Measurements from ENCODE around the gene ADAMTS13. TPM values are rescaled to one million over a fixed set of nuclear protein-coding genes. Genes with fewer than 3 reads are reported as not detected.

ADAMTS13 gene
- total and polyA plus RNA-seq, 9 of the 15 experiments (the other 6 are each of a cell fraction or from before 2014, with no cell fraction given) = 0.03 to 0.20 (median 0.04) TPM; not detected in 4

GRCh38 chr9:133468777-133469421, 46.7 kb downstream of the ADAMTS13 start:
- intact Hi-C loops (cut with micrococcal nuclease) = no loop called here

GRCh38 chr9:133470427-133470924, 48.3 kb downstream of the ADAMTS13 start:
- no peaks in the 10 kb centered on the region for H3K36me3 ChIP-seq (ENCODE audit: control insufficient read depth, insufficient read depth, low read length)
- no peak overlapping the region for H3K4me3 ChIP-seq
- ATAC-seq (peak; percentile 54), FAIRE-seq (no peak), DNase-seq (ENCODE audit: extremely low read depth in 1 of 4, low spot score in 3 of 4) (no peak)
- peaks cover 2% of the 10 kb centered on the region; the same call in 1 of the 2 replicates for H4K20me1 ChIP-seq (replicated peaks; ENCODE audit: control insufficient read depth, insufficient read depth, low read length)
- H3K79me2 ChIP-seq (ENCODE audit: control insufficient read depth, insufficient read depth, low read length) = no peaks in the 10 kb centered on the region
- peaks cover 0 to 43% of the 10 kb centered on the region in 2 experiments; a peak in 2 of 5 replicates for H3K4me1 ChIP-seq (replicated peaks in 1 of 2; ENCODE audit: control insufficient read depth in 2 of 2, insufficient read depth in 2 of 2, low read length in 2 of 2)
- TF ChIP-seq TCF3 (CRISPR knock-in tag; IDR thresholded peaks at IDR 0.05) (no peak), NFE2L1 (tag; IDR thresholded peaks at IDR 0.05; ENCODE audit: borderline replicate concordance, low read depth) (no peak), POLR2AphosphoS2 (IDR thresholded peaks at IDR 0.05; ENCODE audit: low read length) (no peak), XRCC4 (IDR thresholded peaks at IDR 0.05; ENCODE audit: extremely low read depth, insufficient read depth, insufficient read length) (no peak), PYGO2 (tag; IDR thresholded peaks at IDR 0.05) (no peak), ZNF146 (CRISPR knock-in tag; IDR thresholded peaks at IDR 0.05; ENCODE audit: unreplicated experiment) (no peak), NUFIP1 (IDR thresholded peaks at IDR 0.05; ENCODE audit: partially characterized antibody) (no peak), ESRRB (CRISPR knock-in tag; IDR thresholded peaks at IDR 0.05; ENCODE audit: borderline replicate concordance) (no peak), KLF13 (tag; IDR thresholded peaks at IDR 0.05; ENCODE audit: borderline replicate concordance, low read depth) (no peak), FOXK2 (conservative IDR thresholded peaks at IDR 0.05 in 1 of 2, IDR thresholded peaks at IDR 0.05 in 1 of 2; ENCODE audit: low read depth in 2 of 2) (no peak), ELF4 (CRISPR knock-in tag; IDR thresholded peaks at IDR 0.05) (no peak), EZH2 (IDR thresholded peaks at IDR 0.05; ENCODE audit: borderline replicate concordance, low read depth, low read length) (no peak)
- no peak overlapping the region for H2AFZ ChIP-seq (ENCODE audit: low read depth, low read length)
- no peaks in the 10 kb centered on the region for H3K9me3 ChIP-seq (replicated peaks; ENCODE audit: control insufficient read depth, insufficient read depth, low read depth, low read length)
- H3K27ac ChIP-seq (ENCODE audit: extremely low read depth, low read depth, low read length) = no peak overlapping the region
- H3K4me2 ChIP-seq (ENCODE audit: insufficient read depth, low read length) = no peak overlapping the region
- 0 out of 4 replicates have a peak overlapping the region, but pooled peaks of 1 of the 2 experiments have one; percentile 60 for H3K9ac ChIP-seq (ENCODE audit: insufficient read depth in 1 of 2, low read depth in 2 of 2, low read length in 2 of 2)
- CTCF ChIA-PET (ENCODE audit: low intra/inter-chr PET ratio) = no interaction called here
- H3K9me1 ChIP-seq (ENCODE audit: control insufficient read depth, insufficient read depth, low read length) = no peaks in the 10 kb centered on the region
- intact Hi-C loops (cut with micrococcal nuclease) (no loop called here), in situ Hi-C loops (cut with MboI) (no loop called here)
- peaks cover 4 to 58% of the 10 kb centered on the region in 2 experiments; a peak in 4 of 5 replicates for H3K27me3 ChIP-seq (ENCODE audit: control insufficient read depth in 2 of 2, insufficient read depth in 2 of 2, low read length in 2 of 2)
- BruUV-seq (replicated peaks) = no TSS peak
- POLR2A ChIA-PET = no interaction called here
- WGBS (ENCODE audit: insufficient coverage, low coverage, missing lambda C conversion rate) = 17% methylated on average over 16 of the region's 16 CpGs

More at GRCh38 chr9:133468777-133469421, 46.7 kb downstream of the ADAMTS13 start:
- Histone ChIP-seq H4K20me1 (replicated peaks; ENCODE audit: control insufficient read depth, insufficient read depth, low read length) (peaks cover 7% of the 10 kb centered on the region), H3K4me1 (replicated peaks in 1 of 2; ENCODE audit: control insufficient read depth in 2 of 2, insufficient read depth in 2 of 2, low read length in 2 of 2) (peaks cover 0 to 41% of the 10 kb centered on the region in 2 experiments; a peak in 2 of 5 replicates), H3K27me3 (ENCODE audit: control insufficient read depth in 2 of 2, insufficient read depth in 2 of 2, low read length in 2 of 2) (peaks cover 13 to 69% of the 10 kb centered on the region in 2 experiments; a peak in 4 of 5 replicates), H3K36me3 (ENCODE audit: control insufficient read depth, insufficient read depth, low read length) (no peaks in the 10 kb centered on the region), H3K4me3 (no peak overlapping the region), H3K79me2 (ENCODE audit: control insufficient read depth, insufficient read depth, low read length) (no peaks in the 10 kb centered on the region), H2AFZ (ENCODE audit: low read depth, low read length) (no peak overlapping the region), H3K9me3 (replicated peaks; ENCODE audit: control insufficient read depth, insufficient read depth, low read depth, low read length) (no peaks in the 10 kb centered on the region), H3K9me1 (ENCODE audit: control insufficient read depth, insufficient read depth, low read length) (no peaks in the 10 kb centered on the region), H3K9ac (ENCODE audit: insufficient read depth in 1 of 2, low read depth in 2 of 2, low read length in 2 of 2) (no peak overlapping the region; a peak in 1 of 4 replicates), H3K27ac (ENCODE audit: extremely low read depth, low read depth, low read length) (no peak overlapping the region), H3K4me2 (ENCODE audit: insufficient read depth, low read length) (no peak overlapping the region)
- BruUV-seq (replicated peaks) = no TSS peak
- FAIRE-seq (no peak), ATAC-seq (no peak), DNase-seq (ENCODE audit: extremely low read depth in 1 of 4, low spot score in 3 of 4) (no peak)
- WGBS (ENCODE audit: insufficient coverage, low coverage, missing lambda C conversion rate) = 2% methylated on average over 5 of the region's 6 CpGs
- TF ChIP-seq ZNF197 (CRISPR knock-in tag; IDR thresholded peaks at IDR 0.05; ENCODE audit: low read depth) = no peak
- POLR2A ChIA-PET = interaction anchor here (0.5 kb wide), 1 partner anchor 121 kb away, joined by 4 read pairs; the partner anchor contains the start of genes MED22 and RPL7A
- in situ Hi-C loops (cut with MboI) = no loop called here
- CTCF ChIA-PET (ENCODE audit: low intra/inter-chr PET ratio) = no interaction called here
